Stimulated activated CD8-positive, alpha-beta memory T cell treated with anti-CD3 and anti-CD28 coated beads, Interleukin-12 subunit alpha, Interleukin-12 subunit beta, amount 100 ng/mL, for 4 hours (primary cell): Measurements from ENCODE around the gene ADAM23.

Experiments used
- DNase-seq: peaks from one replicate; pipeline ENCODE4 v3.0.0-alpha.2; 2020; ENCODE audit warnings: low read depth

Gene ADAM23

DNA sequence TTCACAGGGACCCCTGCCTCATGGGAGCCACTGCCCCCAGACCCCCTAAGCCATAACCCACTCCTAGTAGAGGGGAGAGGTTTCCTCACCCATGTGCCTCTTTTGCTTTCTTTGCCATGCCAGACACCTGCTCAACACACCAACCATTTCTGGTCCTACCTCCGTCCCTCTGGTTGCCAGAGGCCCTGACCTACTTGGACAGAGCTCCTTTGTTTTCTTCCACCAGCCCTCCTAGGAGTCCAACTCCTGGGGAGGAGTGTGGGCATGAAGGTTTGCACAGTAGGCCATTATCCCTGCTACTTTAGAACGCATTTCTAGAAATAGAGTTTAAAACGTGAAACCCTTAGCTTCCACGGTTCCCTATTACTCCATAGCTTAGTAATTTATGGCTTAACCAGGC, 122.3 kb downstream of the ADAM23 start:
- DNase-seq, result no peak

DNA sequence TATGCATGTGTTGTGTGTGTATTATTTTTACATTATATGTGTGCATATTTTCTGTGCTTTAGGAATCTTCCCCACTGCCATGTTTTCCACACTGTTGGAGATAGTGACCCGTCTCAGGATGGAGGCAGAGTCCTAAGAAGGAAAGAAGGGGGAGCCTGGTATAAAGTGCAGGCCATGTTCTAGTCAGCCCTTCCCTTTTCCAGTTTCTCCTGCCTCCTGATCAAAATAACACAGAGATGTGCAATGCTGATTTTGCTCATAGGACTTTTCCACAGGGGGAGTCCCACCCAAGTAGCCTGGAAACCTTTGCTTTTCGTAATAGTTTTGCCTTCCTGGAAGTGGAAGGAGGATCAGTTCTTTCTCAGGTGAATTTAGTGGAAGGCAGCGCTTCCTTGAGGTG, 126.1 kb downstream of the ADAM23 start:
- no peak for DNase-seq

DNA sequence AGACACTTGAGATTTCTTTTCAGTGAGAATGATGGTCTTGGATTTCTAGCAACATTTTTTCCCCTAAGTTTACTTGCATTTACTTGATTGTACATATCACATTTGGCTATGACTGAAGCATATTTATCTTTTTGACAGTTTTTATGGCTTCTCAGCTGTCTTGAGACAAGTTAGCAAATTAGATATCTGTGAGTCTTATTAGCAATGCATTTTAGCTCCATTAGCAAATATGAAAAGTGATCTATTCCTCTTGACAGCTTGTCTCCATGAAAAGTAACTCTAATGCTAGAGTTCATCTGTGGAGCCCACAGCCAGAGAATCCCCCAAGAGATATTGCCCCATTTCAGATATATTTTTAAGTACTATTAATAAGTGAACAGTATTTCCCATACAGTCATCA, 126.9 kb downstream of the ADAM23 start:
- DNase-seq, result no peak

DNA sequence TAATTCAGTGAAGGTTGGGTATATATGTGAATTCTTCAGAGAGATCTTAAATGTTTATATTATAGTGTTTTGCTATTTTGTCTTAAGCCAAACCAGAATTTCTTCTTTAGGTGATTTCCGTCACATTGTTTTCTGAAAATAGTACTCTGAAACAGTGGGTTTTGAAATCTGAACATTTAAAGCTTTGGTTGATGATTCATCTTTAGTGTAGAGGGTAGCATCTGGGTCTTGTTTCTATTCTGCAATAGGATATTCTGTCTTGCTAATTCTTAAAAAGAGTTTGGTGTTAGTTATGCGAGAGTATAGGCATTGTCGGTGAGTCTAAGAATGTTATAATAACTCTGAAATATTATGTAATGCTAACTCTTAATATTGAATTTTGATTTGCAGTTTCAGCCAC, 129.4 kb downstream of the ADAM23 start:
- DNase-seq, result no peak

DNA sequence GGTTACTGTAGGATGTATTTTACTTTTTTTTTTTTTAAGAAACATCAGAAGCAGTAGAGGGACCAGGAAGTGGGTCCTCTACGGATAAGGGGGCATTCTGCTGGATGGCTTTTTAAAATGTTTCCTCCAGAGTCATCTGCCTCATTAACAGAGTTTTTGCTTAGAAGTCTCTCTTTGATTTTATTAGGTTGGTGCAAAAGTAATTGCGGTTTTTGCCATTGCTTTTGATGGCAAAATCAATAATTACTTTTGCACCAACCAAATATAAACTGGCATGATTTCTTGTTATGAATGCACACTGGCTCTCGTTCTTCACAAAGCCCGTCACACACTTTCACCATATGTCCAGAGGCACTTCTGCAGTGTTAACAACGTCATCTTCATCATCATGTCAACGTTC, 130.5 kb downstream of the ADAM23 start:
- no peak for DNase-seq

DNA sequence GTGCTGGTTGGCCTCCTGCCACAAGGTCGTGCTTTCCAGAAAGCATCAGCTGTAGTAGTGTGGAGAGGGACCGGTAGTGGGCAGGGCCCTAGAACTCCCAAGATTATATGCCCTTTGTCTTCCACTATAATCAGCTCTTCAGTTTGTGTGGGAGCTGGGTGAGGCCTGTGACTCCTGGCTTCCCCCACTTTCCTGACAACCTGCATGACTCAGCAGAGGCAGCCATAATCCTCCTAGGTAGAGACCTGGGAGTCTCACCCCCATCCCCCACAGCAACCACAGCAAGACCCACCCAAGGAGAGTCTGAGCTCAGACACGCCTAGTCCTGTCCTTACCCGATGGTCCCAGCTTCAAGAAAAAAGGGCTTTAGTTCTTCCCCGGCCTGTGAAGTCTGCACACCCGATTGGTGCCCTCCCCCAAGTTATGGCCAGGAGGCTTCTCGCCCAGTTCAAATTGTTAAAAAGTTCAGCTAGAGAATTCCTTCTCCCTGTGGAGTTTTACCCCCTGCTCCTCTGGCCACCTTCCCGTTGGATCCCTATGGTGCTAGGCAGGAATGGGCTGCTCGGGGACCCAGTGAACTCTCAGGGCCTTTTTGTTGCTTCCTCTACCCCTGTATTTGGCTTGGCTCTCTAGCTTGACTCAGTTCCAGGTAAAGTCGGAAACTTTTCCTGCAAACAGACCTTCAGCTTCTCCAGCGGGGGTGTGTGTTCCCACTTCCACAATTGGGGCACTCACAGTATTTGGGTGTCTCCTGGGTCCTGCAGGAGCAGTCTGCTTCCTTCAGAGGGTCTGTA, 141.2 kb downstream of the ADAM23 start:
- DNase-seq, result no peak

DNA sequence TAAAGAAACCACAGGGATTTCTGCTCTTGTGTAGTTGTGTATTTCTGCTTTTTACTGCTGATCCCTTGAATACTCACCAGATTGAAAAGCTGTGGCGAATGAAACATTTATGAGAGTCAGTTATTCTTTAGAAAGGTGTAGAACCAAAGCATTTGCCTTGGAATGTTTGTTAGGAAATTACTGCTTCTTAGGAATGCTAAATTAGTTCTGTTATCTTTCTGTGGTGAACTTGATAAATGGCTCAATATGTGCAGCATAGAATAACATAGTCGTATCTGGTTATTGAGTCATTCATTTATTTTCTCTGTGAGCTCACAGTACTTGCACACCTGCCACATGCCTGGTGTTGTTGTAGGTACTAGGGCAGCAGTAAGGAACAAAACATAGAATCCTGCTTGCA, 142.0 kb downstream of the ADAM23 start:
- no peak for DNase-seq

DNA sequence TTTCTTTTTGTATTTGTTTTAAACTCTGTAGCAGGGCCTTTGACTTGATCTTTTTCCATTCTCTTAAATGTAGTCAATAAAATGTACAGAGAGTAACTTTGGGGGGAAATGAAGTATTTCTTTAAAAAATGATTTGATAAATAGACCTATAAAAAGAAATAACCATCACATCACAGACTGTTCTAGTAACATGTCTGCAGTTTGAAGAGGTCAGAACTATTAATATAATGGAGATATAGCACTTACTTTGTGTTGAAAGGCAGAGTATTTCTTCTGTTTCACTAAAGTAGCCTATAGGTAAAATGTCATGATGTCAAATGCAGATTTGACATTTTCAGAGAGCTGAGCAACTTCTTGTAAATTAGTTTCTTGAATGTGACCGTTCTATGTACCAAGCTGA, 143.3 kb downstream of the ADAM23 start:
- no peak for DNase-seq

DNA sequence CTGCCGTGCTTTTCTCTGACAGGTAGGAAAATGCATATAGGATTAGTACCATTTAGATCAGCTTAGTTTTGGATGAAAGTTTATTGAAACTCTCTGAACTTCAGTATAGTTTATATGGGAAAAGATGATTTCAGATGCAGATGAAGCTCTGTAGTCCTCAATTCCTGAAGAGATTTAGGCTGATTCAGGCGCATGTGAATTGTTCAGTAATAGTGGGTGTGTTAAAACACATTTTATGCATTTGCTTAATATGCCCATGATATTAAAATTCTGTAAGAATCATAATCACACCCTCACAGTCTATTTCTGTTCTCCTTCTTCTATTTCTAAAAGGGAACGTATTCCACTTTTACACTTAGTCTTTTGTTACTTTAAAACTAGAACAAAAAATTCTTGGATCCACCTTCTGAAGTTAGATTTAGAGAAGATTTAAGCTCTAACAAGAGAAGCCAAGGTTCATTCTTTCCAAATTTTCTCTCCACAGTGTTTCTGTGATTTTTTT, 154.4 kb downstream of the ADAM23 start:
- no peak for DNase-seq

DNA sequence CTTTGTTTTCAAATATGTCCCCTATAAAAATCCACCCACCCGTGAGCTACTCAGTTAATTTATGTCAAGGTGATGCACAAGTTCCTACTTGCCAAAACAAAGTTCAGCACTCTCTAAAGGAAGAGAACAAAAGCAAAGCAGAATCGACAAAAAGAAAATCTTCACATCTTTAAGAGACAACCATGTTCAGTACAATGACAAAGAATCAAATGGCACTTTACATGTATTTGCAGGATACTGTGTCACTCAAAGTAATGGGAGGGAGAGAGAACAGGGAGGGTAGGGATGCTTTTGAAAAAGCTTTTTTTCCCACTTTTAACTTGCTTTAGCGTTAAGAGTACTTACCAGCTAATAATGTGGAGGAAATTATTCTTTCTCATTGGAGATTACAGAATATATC, 159.9 kb downstream of the ADAM23 start:
- no peak for DNase-seq

DNA sequence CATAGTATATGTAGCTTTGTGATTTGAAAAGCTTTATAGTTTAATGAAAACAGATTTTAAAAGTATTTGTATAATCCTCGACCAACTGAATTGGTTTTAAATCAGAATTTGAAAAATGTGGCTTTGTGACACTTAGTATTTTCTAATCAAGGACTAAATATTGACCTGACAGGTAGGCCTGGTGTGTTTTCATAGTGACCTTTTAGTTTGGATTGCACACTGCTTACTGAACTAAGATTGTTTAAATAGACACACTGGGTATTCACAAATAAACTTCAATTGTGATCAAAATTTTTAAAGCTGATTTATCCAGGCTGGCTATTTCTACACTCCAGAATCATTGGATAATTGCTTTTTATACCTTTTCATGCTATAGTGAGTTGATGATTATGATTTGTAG, 167.1 kb downstream of the ADAM23 start:
- no peak for DNase-seq

DNA sequence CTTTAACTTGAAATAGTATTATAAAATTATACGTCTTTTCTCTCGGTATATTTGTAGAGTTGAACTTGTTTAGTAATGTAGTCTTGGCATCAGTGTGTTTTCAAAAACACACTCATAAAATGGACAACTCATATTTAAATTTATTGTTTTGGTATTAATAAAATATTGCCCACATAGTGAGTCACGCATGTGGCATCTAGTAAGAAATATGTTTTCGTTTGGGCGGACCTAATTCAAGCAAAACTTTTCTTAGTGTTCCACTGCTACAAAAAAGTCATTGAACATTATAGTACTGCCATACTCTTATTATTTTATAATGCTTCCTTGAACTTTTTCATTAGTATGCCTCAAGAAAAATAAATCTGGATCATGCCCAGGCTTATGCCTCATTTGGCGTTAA, 167.9 kb downstream of the ADAM23 start:
- DNase-seq, result no peak

DNA sequence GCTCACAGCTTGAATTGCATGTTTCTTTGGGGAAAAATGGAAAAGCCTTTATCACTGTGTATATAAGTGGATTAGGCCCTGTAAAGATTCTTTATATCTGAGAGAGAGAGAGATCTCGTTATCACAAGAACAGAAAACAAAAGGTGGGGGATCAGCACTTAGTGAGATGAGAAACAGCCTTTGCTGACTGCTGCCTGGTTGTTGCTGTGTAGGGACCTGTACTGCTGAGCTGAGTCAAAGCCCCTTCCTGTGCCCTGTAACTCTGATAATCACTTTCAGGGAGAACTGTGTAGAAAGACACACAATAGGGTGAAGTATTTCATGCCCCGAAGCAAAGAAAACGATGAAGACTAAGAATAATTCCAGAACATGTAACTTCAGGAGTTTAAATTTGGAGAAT, 168.4 kb downstream of the ADAM23 start:
- DNase-seq, result no peak

DNA sequence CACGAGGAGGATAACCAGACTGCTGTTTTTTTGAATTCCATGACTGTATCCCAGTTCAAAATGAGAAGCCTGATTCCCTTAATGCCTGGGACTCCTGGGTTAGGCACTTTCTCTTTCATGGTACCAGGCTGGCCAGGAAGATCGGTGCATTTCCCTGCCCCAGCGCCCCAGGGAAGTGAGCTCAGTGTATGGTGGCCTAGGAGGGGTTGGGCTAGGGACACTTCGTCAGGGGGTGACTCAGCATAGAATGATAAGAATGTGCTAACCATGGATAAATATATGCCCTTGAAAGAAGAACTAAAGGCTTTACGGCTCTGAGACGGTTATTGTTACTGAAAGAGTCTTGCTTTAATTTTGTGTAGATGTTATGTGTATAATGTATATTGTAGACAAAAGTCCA, 171.5 kb downstream of the ADAM23 start:
- no peak for DNase-seq

DNA sequence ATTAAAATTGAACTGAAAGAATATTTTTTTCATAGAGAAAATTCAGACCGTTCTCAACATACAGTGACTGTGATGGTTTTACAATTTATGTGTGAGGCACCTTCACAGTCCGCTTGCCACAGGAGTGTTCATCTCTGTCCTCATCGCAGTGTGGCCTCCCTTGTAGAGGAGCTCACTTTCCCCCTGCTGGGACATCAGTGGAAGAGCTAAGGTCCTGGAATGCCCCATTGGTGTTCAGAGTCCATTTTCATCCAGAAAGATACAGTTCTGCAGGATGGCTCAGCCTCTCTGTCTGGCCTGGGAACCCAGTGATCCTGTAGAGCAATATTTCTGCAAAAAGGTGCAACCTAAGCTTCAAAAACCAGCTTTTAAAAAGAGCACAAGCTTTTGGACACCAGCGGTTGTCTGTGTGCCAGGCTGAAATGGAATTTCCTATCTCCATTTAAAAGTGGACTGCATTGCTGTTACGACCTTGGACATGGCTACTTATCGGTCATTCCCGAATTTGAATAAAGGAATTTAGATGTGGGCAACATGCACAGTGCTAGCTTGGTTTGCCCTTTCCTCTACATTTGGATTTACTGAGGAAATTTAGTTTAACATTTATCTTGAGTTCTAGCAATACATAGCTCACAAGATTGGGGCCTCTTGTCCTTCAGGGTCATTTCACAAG, 172.2 kb downstream of the ADAM23 start:
- no peak for DNase-seq

DNA sequence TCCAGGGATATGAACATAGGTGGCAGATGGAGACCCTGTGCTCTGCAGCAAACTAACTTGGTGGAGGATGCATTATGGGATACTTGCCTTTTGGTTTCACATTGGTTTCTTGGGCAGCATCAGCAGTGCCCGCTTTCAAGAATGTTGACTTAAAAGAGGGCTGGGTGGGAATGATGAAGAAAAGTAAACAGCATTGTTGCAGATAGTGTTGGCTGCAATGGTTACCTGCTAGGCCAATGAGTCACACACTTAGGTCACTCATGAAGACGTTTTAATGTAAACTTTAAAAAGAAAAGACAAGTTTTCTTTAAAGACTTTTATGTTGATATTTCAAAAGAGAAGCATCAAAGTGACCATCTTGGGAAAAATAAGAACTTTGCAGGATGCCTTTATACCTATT, 172.8 kb downstream of the ADAM23 start:
- no peak for DNase-seq

DNA sequence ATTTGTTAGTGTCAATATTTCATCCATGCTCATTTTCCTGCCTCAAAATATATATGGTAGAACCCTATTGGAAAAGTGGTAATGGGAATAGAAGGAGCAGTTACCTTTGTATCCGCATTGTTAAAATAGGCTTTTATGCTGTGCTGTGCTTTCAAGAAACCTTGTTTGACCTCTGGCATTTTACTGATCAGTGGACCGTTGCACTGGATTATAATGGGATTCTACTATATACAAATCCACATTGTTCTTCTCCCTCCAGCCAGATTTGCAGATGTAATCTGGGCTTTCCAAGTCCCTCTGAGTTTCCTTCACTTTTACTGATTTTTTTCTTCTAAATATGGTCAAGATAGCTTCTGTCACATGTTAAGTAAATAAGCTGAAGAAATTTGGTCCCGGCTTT, 175.7 kb downstream of the ADAM23 start:
- no peak for DNase-seq

DNA sequence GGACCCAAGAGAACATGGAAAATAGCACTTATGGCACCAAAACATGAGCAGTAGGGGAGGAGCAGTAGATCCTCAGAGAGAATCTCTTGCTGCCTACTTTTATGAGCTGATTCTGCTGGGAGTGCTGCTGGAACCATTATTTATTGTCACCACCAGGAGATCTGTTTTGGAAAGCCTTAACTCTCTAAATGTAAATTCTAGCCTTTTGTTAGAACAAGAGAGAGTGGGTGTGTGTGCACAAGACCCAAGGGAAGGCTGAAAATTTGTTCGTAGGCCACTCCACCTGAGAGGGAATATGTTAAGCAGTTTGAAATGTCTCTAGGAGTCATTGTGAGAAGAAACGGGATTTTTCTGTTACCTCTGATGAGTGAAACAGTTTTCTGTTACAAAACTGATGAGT, 182.8 kb downstream of the ADAM23 start:
- DNase-seq, result no peak

DNA sequence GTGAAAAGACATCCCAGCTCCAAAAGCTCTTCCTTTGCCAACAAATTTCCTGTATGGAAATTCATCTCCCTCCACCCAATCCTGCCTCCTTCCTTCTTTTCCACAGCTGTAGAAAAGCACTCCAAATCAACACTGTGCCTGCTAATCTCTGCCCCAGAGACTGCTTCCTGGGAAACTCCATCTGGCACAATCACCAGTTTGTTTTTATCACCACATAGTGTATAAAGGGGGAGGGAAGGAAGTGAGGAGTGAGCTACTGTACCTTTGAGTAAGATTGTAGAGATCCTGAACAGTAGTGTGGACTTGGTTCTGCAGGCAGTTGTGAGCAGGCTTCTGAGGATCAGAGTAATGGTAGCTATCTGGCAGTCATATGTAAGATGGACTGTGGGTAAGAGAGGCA, 184.3 kb downstream of the ADAM23 start:
- DNase-seq, result no peak

DNA sequence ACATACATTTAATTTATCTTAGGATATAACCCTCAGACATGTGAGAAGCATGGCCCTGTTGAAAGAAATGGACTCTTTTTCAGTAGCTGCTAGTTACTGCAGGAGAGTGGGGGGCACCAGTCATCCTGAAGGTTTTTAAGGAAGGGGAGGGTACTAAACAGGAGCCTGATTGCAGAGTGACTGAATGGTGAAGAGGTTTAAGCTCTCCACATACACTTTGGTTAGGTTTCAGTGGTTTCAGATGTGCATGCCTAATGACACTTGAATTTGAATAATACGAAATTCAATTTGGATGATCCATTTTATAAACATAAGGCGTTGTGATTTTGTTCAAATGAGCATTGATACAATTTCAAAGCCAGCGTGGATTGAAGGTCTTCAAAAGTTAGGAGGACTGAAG, 188.0 kb downstream of the ADAM23 start:
- no peak for DNase-seq

DNA sequence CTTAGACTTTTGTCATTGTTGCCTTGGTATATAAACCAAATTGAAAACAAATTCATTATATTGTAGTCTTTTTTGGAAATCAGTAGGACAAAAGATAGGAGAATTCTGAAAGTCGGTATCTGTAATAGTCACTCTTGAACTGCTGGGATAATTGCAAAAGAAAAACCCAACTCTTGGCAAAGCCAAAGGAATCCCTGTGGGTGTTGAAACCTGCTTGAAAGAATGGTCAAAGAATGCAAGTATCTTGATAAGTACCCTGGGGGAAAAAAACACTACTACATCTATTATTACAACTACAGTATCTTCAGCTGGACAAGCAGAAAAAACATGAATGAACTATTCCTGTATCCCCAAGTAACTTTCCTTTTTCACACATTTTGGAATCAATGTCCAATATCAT, 191.7 kb downstream of the ADAM23 start:
- no peak for DNase-seq

DNA sequence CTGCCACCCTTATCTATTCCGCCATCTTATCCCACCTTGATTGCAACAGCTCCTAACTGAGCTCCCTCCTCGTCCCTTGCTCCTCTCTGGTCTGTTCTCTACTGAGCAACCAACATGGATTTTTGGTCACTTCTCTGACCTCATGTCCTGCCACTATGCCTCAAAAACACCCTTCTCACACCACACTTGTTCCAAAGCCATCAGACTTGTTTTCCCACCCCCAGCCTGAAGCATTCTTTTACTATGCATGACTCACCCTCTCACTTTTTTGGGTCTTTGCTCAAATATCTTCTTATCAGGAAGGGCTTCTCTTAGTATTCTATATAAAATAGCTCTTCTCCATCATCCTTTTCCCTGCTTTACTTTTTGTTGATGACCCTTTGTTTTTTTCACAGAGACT, 196.3 kb downstream of the ADAM23 start:
- DNase-seq, result no peak

DNA sequence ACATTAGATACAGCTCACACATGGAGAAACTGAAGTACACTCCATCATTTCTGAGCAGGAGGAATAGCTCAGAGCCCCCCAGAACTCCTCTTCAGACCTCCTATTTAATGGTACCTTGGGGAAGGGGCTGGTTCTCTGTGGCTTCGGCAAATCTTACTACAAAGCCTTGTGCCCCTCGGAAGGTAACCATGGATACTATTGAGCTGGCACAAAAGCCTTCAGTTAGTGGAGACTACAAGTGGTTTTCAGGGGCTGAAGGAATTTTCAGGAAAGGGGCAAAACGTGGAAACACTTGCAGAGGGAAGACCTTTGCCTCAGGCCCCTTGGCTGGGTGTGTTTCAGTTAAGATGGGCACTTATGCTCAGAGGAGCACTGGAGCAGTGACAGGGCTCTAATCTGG, 197.9 kb downstream of the ADAM23 start:
- DNase-seq, result no peak
